MM.1S (cell line): ENCODE data around the gene FGF4.

Experiments
- DNase-seq: peaks from one replicate; pipeline ENCODE4 v3.0.0-alpha.2; 2015
- H2AFZ ChIP-seq: fragments of 300-600 bp; sonication (generic); 2 replicates; pipeline ENCODE4 v1.6.0; 2016; ENCODE audit warnings: antibody characterized with exemption, low read length
- H3F3A ChIP-seq: fragments of 300-600 bp; sonication (generic); 2 replicates; pipeline ENCODE4 v1.6.1; 2016; ENCODE audit warnings: mild to moderate bottlenecking, antibody characterized with exemption, low read length, moderate library complexity, mixed read lengths; ENCODE audit not compliant: insufficient read depth
- H3K27ac ChIP-seq: fragments of 300-600 bp; sonication (generic); 2 replicates; pipeline ENCODE4 v1.5.1; 2016; ENCODE audit warnings: mild to moderate bottlenecking, low read length
- H3K27me3 ChIP-seq: fragments of 300-600 bp; sonication (generic); replicated peaks from 2 replicates; pipeline ENCODE4 v1.6.0; 2016; ENCODE audit warnings: low read length; ENCODE audit not compliant: insufficient read depth
- H3K36me3 ChIP-seq: fragments of 300-600 bp; sonication (generic); replicated peaks from 2 replicates; pipeline ENCODE4 v1.6.1; 2016; ENCODE audit warnings: mild to moderate bottlenecking, low read length, mixed read lengths; ENCODE audit not compliant: insufficient read depth
- H3K4me1 ChIP-seq: fragments of 300-600 bp; sonication (generic); 2 replicates; pipeline ENCODE4 v1.6.1; 2016; ENCODE audit warnings: low read length, mixed read lengths
- H3K4me2 ChIP-seq: fragments of 300-600 bp; sonication (generic); 2 replicates; pipeline ENCODE4 v1.6.0; 2016; ENCODE audit warnings: low read depth, low read length
- H3K4me3 ChIP-seq: fragments of 300-600 bp; sonication (generic); 2 replicates; pipeline ENCODE4 v1.5.1; 2016; ENCODE audit warnings: low read length, mixed read lengths
- H3K79me2 ChIP-seq: fragments of 300-600 bp; sonication (generic); 2 replicates; pipeline ENCODE4 v1.6.1; 2016; ENCODE audit warnings: mixed run types, low read length, mixed read lengths
- H3K9ac ChIP-seq: fragments of 300-600 bp; sonication (generic); 2 replicates; pipeline ENCODE4 v1.6.1; 2016; ENCODE audit warnings: low read length, mixed read lengths
- H3K9me2 ChIP-seq: fragments of 300-600 bp; sonication (generic); replicated peaks from 2 replicates; pipeline ENCODE4 v1.6.1; 2016; ENCODE audit warnings: mild to moderate bottlenecking, low read length, mixed read lengths; ENCODE audit not compliant: insufficient read depth
- H3K9me3 ChIP-seq: fragments of 300-600 bp; sonication (generic); replicated peaks from 2 replicates; pipeline ENCODE4 v1.6.1; 2016; ENCODE audit warnings: mild to moderate bottlenecking, low read length, mixed read lengths; ENCODE audit not compliant: insufficient read depth
- H4K20me1 ChIP-seq: fragments of 300-600 bp; sonication (generic); 2 replicates; pipeline ENCODE4 v1.6.1; 2016; ENCODE audit warnings: mild to moderate bottlenecking, low read length, moderate library complexity, mixed read lengths; ENCODE audit not compliant: insufficient read depth
- EZH2 ChIP-seq: fragments of 300-600 bp; sonication (generic); optimal IDR thresholded peaks from 2 replicates; pipeline ENCODE3; 2017; ENCODE audit warnings: low read depth, mild to moderate bottlenecking, antibody characterized with exemption, low read length, mixed read lengths
- EZH2phosphoT487 ChIP-seq: fragments of 300-600 bp; sonication (generic); IDR thresholded peaks from 2 replicates; pipeline ENCODE4 v1.6.1; 2018; ENCODE audit warnings: antibody characterized with exemption, low read length
- TF ChIP-seq, protein P1 (sequence below): fragments of 300-600 bp; sonication (generic); IDR thresholded peaks from 2 replicates; pipeline ENCODE4 v1.5.1; 2016; ENCODE audit warnings: antibody characterized with exemption, low read length, mixed read lengths

Gene FGF4

DNA sequence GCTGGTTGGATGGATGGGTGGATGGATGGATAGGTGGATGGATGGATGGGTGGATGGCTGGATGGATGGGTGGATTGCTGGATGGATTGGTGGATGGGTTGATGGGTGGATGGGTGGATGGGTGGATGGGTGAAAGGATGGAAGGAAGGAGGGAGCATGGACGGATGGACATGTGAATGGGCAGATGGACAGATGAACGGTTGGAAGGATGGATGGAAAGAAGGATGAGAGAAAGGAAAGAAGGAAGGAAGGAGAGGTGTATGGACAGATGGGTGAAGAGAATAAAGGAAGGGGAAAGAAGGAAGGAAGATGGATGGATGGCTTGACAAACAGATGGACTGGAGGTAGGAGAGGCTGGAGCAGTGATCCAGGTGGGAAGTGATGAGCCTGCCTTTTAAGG is 38.7 kb upstream of the FGF4 start:
- H3K4me3 ChIP-seq: no peak overlapping the region
- H3F3A ChIP-seq: no peaks in the 10 kb centered on the region
- no peak for TF ChIP-seq EZH2
- no peak for TF ChIP-seq EZH2phosphoT487
- TF ChIP-seq, protein P1, sequence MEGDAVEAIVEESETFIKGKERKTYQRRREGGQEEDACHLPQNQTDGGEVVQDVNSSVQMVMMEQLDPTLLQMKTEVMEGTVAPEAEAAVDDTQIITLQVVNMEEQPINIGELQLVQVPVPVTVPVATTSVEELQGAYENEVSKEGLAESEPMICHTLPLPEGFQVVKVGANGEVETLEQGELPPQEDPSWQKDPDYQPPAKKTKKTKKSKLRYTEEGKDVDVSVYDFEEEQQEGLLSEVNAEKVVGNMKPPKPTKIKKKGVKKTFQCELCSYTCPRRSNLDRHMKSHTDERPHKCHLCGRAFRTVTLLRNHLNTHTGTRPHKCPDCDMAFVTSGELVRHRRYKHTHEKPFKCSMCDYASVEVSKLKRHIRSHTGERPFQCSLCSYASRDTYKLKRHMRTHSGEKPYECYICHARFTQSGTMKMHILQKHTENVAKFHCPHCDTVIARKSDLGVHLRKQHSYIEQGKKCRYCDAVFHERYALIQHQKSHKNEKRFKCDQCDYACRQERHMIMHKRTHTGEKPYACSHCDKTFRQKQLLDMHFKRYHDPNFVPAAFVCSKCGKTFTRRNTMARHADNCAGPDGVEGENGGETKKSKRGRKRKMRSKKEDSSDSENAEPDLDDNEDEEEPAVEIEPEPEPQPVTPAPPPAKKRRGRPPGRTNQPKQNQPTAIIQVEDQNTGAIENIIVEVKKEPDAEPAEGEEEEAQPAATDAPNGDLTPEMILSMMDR: no peak
- peaks cover 70% of the 10 kb centered on the region for H3K27me3 ChIP-seq
- no peak overlapping the region for H3K4me2 ChIP-seq
- H3K27ac ChIP-seq: no peak overlapping the region
- no peak for DNase-seq
- no peaks in the 10 kb centered on the region for H3K9me3 ChIP-seq
- H3K4me1 ChIP-seq: no peaks in the 10 kb centered on the region
- no peak overlapping the region for H2AFZ ChIP-seq
- H4K20me1 ChIP-seq: no peaks in the 10 kb centered on the region
- no peak overlapping the region for H3K9ac ChIP-seq
- no peaks in the 10 kb centered on the region for H3K36me3 ChIP-seq
- H3K79me2 ChIP-seq: no peaks in the 10 kb centered on the region
- no peaks in the 10 kb centered on the region for H3K9me2 ChIP-seq

DNA sequence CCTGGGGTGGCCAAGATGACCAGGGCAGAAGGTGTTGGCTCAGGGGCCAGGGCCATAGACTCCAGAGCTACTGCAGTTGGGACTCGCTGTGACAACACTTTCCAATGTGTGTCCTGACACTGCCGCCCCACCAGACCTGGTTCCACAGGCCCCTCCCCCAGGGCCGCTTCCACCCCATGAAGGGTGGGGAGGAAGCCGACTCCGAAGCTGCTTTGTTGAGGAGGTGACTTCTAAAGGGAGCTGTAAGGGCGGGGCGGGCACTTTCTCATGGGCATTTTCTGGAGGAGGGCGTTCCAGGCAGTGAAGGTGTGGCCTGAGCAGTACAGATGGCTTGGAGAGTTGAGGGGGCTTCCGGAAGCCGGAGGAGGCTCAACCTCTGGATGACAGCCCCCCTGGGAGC is 37.8 kb upstream of the FGF4 start:
- Histone ChIP-seq H3K4me1 (no peaks in the 10 kb centered on the region), H3K9ac (no peak overlapping the region), H3K4me3 (no peak overlapping the region), H2AFZ (no peak overlapping the region), H3K9me3 (no peaks in the 10 kb centered on the region), H3K79me2 (no peaks in the 10 kb centered on the region), H3K27ac (no peak overlapping the region), H3F3A (no peaks in the 10 kb centered on the region), H3K27me3 (peaks cover 75% of the 10 kb centered on the region), H3K4me2 (no peak overlapping the region), H3K36me3 (no peaks in the 10 kb centered on the region), H4K20me1 (no peaks in the 10 kb centered on the region), H3K9me2 (no peaks in the 10 kb centered on the region)
- no peak for DNase-seq
- TF ChIP-seq EZH2phosphoT487: no peak
- TF ChIP-seq, protein P1: no peak
- no peak for TF ChIP-seq EZH2

DNA sequence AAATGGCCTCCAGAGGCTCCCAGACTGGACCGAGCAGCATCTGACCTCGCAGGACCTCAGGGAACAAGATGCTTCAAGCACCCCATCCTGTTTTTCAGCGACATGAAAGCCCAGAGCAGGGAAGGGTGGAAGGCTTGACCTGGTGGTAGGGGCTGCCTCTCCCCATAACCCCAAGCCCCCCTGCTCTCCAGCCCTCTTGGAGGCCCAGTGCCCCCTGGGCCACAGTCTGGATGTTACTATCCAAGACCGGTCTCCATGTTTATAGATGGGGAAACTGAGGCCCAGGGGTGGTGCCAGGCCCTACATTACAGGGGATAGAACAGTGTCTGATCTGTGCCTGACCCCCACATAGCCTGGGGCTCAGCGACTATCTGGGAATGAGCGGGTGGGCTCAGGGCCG is 37.1 kb upstream of the FGF4 start:
- no peaks in the 10 kb centered on the region for H4K20me1 ChIP-seq
- peaks cover 75% of the 10 kb centered on the region for H3K27me3 ChIP-seq

More for the DNA sequence above, 37.1 kb upstream of the FGF4 start:
- DNase-seq: no peak
- Histone ChIP-seq H3K9ac (no peak overlapping the region), H3K9me3 (no peaks in the 10 kb centered on the region), H3K9me2 (no peaks in the 10 kb centered on the region), H3K4me1 (no peaks in the 10 kb centered on the region), H3K36me3 (no peaks in the 10 kb centered on the region), H3K27ac (no peak overlapping the region), H2AFZ (no peak overlapping the region), H3K4me3 (no peak overlapping the region), H3K79me2 (no peaks in the 10 kb centered on the region), H3K4me2 (no peak overlapping the region), H3F3A (no peaks in the 10 kb centered on the region)
- no peak for TF ChIP-seq EZH2
- TF ChIP-seq EZH2phosphoT487: no peak
- TF ChIP-seq, protein P1: no peak
